ENCODE results near the gene NAV2. TPM values are rescaled to one million over a fixed set of nuclear protein-coding genes. Genes with fewer than 3 reads are reported as not detected.

The NAV2 gene
- total RNA-seq, 1 donor from 2014 or later: not detected

DNA sequence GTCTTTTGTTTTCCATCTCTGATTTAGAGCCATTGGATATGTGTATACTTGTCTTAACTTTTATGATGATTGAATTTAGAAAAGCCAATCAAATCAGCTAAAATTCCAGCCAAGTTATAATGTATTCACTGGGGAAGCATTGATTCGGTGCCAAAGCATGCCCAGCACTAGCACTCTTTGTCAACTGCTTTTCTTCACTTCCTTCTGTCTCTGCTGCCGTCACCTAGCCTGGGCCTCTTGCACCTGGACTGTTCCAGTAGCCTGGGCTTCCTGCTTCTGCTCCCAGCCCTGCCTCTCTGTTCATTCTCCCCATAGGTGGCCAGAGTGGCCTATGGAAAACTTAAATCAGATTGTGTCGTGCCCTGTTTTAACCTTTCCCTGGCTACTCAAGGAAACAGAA is 80.7 kb downstream of the NAV2 start:
- no peak overlapping the region for H3K4me3 Mint-ChIP-seq
- no peak for DNase-seq

GRCh38 chr11:19794161-19794560 is 81.5 kb downstream of the NAV2 start:
- intact Hi-C loops (cut with micrococcal nuclease): no loop called here
- no peaks in the 10 kb centered on the region for H3K9me3 Mint-ChIP-seq
- no peak overlapping the region for H3K4me3 Mint-ChIP-seq
- H3K27me3 Mint-ChIP-seq: peaks cover 3% of the 10 kb centered on the region
- H3K27ac Mint-ChIP-seq: no peak overlapping the region
- no peaks in the 10 kb centered on the region for H3K4me1 Mint-ChIP-seq
- H3K36me3 Mint-ChIP-seq (ENCODE audit: low read depth): no peaks in the 10 kb centered on the region
- no peak for DNase-seq

More for the DNA sequence above, 80.7 kb downstream of the NAV2 start:
- Mint-ChIP-seq H3K36me3 (ENCODE audit: low read depth) (no peaks in the 10 kb centered on the region), H3K4me1 (no peaks in the 10 kb centered on the region), H3K9me3 (no peaks in the 10 kb centered on the region), H3K27ac (no peak overlapping the region), H3K27me3 (peaks cover 6% of the 10 kb centered on the region)
- intact Hi-C loops (cut with micrococcal nuclease): no loop called here

GRCh38 chr11:19795082-19795481 is 82.4 kb downstream of the NAV2 start:
- DNase-seq: no peak
- H3K36me3 Mint-ChIP-seq (ENCODE audit: low read depth): no peaks in the 10 kb centered on the region
- no peaks in the 10 kb centered on the region for H3K9me3 Mint-ChIP-seq
- H3K27ac Mint-ChIP-seq: no peak overlapping the region
- H3K27me3 Mint-ChIP-seq: no peaks in the 10 kb centered on the region
- no peak overlapping the region for H3K4me3 Mint-ChIP-seq
- no peaks in the 10 kb centered on the region for H3K4me1 Mint-ChIP-seq
- intact Hi-C loops (cut with micrococcal nuclease): no loop called here

- Mint-ChIP-seq H3K9me3 (no peaks in the 10 kb centered on the region), H3K27me3 (peaks cover 2% of the 10 kb centered on the region), H3K36me3 (ENCODE audit: low read depth) (no peaks in the 10 kb centered on the region), H3K4me1 (no peaks in the 10 kb centered on the region), H3K4me3 (no peak overlapping the region), H3K27ac (no peak overlapping the region)
- intact Hi-C loops (cut with micrococcal nuclease): no loop called here
- DNase-seq: no peak
Measured at GRCh38 chr11:19800162-19800561, 87.5 kb downstream of the NAV2 start.

DNA sequence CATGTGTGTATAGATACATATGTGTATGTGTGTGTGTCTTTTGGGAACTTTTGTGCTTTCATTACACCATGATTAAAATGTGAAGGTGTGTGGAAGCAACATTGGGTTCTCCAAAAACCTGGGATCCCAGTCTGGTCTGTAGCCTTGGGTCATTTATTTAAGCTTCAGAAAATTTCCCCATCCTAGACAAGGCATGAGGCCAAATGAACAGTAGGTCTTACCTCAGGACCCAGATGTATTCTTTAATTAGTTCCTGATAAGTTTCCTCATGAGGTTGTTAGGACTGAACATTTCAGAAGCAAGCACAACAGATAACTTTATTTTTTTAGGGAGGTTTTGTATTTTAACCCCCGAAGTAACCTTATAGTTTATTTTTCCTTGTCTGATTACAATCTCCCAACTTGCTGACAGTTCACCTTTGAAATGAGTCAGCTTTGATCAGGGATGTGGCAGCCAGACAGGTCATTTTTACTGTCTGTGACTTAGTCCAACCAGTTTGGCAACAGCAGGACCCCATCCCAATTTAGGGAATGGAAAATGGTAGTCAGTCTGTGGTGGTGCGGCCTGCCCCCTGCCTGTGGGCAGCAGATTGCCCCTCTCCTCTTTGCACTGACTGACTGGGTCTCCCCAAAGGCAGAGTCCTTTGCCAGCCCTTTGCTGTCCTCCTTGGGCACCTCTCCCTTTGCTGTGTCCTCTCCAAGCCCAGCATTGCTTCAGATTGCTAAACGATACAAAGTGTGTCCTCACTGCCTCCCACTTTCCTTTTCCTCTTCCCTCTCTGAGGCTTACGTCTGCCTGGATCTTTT is 88.3 kb downstream of the NAV2 start:
- intact Hi-C loops (cut with micrococcal nuclease): no loop called here
- Mint-ChIP-seq H3K27me3 (peaks cover 2% of the 10 kb centered on the region), H3K27ac (no peak overlapping the region), H3K36me3 (ENCODE audit: low read depth) (no peaks in the 10 kb centered on the region), H3K4me3 (no peak overlapping the region), H3K9me3 (no peaks in the 10 kb centered on the region), H3K4me1 (no peaks in the 10 kb centered on the region)
- no peak for DNase-seq

GRCh38 chr11:19802773-19803293 is 90.2 kb downstream of the NAV2 start:
- intact Hi-C loops (cut with micrococcal nuclease): no loop called here
- Mint-ChIP-seq H3K36me3 (ENCODE audit: low read depth) (no peaks in the 10 kb centered on the region), H3K27ac (no peak overlapping the region), H3K4me1 (no peaks in the 10 kb centered on the region), H3K4me3 (no peak overlapping the region), H3K9me3 (no peaks in the 10 kb centered on the region), H3K27me3 (peaks cover 4% of the 10 kb centered on the region)
- DNase-seq: no peak

GRCh38 chr11:19803506-19803998 is 90.9 kb downstream of the NAV2 start:
- Mint-ChIP-seq H3K4me3 (no peak overlapping the region), H3K36me3 (ENCODE audit: low read depth) (no peaks in the 10 kb centered on the region), H3K4me1 (no peaks in the 10 kb centered on the region), H3K9me3 (no peaks in the 10 kb centered on the region), H3K27me3 (peaks cover 4% of the 10 kb centered on the region), H3K27ac (no peak overlapping the region)
- DNase-seq: no peak
- intact Hi-C loops (cut with micrococcal nuclease): no loop called here

DNA sequence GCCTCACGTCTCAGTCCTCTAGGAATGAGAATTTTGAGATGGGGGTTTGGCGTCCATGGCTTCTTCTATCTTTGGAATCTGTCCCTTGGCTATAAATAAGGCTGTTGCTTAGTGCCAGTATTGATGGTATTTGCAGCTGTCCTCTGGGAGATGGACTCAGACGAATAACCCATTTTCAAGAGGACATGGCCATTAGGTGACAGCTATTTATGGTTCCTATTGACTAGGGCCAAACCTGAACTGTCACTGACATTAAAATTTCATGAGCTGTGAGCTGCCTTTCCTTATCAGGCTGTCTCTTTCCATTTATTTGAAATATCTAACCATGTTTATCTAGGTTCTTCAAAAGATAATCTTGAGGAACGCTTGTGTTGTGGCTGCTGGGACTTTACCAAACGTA is 92.7 kb downstream of the NAV2 start:
- Mint-ChIP-seq H3K36me3 (ENCODE audit: low read depth) (no peaks in the 10 kb centered on the region), H3K4me3 (no peak overlapping the region), H3K9me3 (no peaks in the 10 kb centered on the region), H3K27me3 (peaks cover 4% of the 10 kb centered on the region), H3K27ac (no peak overlapping the region), H3K4me1 (no peaks in the 10 kb centered on the region)
- no peak for DNase-seq
- intact Hi-C loops (cut with micrococcal nuclease): no loop called here

- DNase-seq: no peak
- Mint-ChIP-seq H3K4me3 (no peak overlapping the region), H3K27me3 (peaks cover 4% of the 10 kb centered on the region), H3K36me3 (ENCODE audit: low read depth) (no peaks in the 10 kb centered on the region), H3K4me1 (no peaks in the 10 kb centered on the region), H3K9me3 (no peaks in the 10 kb centered on the region), H3K27ac (no peak overlapping the region)
- intact Hi-C loops (cut with micrococcal nuclease): no loop called here
Measured at GRCh38 chr11:19805827-19806226, 93.2 kb downstream of the NAV2 start.

DNA sequence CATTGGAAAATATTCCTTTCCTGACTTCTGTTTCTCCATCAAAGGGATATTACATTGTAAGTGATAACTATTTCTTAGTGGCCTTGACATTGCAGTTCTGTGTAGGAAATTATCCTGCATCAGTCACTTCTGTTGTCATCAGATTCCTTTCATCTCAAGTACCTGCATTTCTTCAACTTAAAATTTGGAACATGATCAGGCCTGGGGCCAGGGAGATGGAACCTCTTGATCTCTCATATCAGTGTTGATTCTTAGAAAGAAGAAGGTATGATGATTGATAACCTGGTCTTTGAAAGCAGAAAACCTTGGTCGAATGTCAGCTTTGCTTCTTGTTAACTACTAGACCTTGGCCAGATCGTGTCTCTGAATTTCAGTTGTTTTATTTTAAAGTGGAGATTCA is 93.6 kb downstream of the NAV2 start:
- peaks cover 3% of the 10 kb centered on the region for H3K27me3 Mint-ChIP-seq
- H3K4me3 Mint-ChIP-seq: no peak overlapping the region
- no peaks in the 10 kb centered on the region for H3K4me1 Mint-ChIP-seq
- no peaks in the 10 kb centered on the region for H3K9me3 Mint-ChIP-seq
- DNase-seq: no peak
- intact Hi-C loops (cut with micrococcal nuclease): no loop called here
- no peaks in the 10 kb centered on the region for H3K36me3 Mint-ChIP-seq (ENCODE audit: low read depth)
- H3K27ac Mint-ChIP-seq: no peak overlapping the region

GRCh38 chr11:19808076-19808911 is 95.7 kb downstream of the NAV2 start:
- H3K9me3 Mint-ChIP-seq: no peaks in the 10 kb centered on the region
- H3K4me3 Mint-ChIP-seq: no peak overlapping the region
- H3K4me1 Mint-ChIP-seq: no peaks in the 10 kb centered on the region
- DNase-seq: no peak
- intact Hi-C loops (cut with micrococcal nuclease): no loop called here
- H3K27me3 Mint-ChIP-seq: peaks cover 2% of the 10 kb centered on the region
- no peaks in the 10 kb centered on the region for H3K36me3 Mint-ChIP-seq (ENCODE audit: low read depth)
- no peak overlapping the region for H3K27ac Mint-ChIP-seq

GRCh38 chr11:19810852-19811251 is 98.2 kb downstream of the NAV2 start:
- intact Hi-C loops (cut with micrococcal nuclease): no loop called here
- Mint-ChIP-seq H3K9me3 (no peaks in the 10 kb centered on the region), H3K4me1 (no peaks in the 10 kb centered on the region), H3K36me3 (ENCODE audit: low read depth) (no peaks in the 10 kb centered on the region), H3K27me3 (peaks cover 2% of the 10 kb centered on the region), H3K27ac (no peak overlapping the region), H3K4me3 (no peak overlapping the region)
- no peak for DNase-seq

DNA sequence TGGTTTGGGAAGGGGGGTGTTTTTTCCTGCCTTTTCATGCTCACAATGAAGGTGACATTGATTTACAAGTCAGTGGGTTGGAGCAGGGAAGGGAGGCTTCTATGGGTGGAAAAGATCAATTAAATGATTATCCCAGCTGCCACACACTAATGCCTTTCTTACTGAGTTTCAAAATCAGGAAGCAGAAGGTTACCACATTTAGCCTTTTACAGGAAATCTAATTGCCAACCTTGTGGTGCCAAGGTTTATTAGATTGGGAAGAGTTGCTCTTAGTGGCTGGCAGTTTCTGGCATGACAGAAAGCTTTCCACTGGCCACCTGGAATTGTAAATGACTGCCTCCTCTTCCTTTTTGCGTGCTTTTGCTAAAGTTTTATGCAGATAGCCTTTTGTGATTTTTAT is 98.7 kb downstream of the NAV2 start:
- Mint-ChIP-seq H3K4me3 (no peak overlapping the region), H3K4me1 (no peaks in the 10 kb centered on the region), H3K27me3 (peaks cover under 1% of the 10 kb centered on the region), H3K27ac (no peak overlapping the region), H3K9me3 (no peaks in the 10 kb centered on the region), H3K36me3 (ENCODE audit: low read depth) (no peaks in the 10 kb centered on the region)
- DNase-seq: no peak
- intact Hi-C loops (cut with micrococcal nuclease): no loop called here

DNA sequence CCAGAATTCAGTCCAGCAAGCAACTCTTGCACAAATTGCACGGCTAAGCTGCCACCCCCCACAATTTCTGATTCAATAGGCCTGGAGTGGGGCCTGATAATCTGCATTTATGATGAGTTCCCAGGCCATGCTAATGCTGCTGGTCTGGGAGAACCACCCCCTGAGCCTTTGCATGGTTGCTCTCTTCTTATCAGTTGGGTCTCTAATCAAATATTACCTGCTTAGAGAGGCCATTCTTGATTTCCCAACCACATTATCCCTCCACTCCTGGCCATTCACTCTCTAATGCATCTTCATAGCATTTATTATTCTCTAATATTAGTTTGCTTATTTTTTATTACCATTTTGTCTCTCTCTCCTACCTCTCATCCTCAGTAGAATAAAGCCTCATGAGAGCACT is 99.5 kb downstream of the NAV2 start:
- no peak overlapping the region for H3K27ac Mint-ChIP-seq
- no peaks in the 10 kb centered on the region for H3K4me1 Mint-ChIP-seq
- no peak overlapping the region for H3K4me3 Mint-ChIP-seq
- intact Hi-C loops (cut with micrococcal nuclease): no loop called here
- H3K36me3 Mint-ChIP-seq (ENCODE audit: low read depth): no peaks in the 10 kb centered on the region
- no peaks in the 10 kb centered on the region for H3K9me3 Mint-ChIP-seq
- DNase-seq: no peak
- no peaks in the 10 kb centered on the region for H3K27me3 Mint-ChIP-seq

Data from activated CD4-positive, alpha-beta T cell treated with anti-CD3 and anti-CD28 coated beads, Interleukin-2, amount 10 ng/mL, durations not matched to agents 24 days and 14 days (primary cell).